MM.1S (cell line): ENCODE results near the gene PAGE4.

Experiments
- DNase-seq: peaks from one replicate; pipeline ENCODE4 v3.0.0-alpha.2; 2015
- H2AFZ ChIP-seq: fragments of 300-600 bp; sonication (generic); 2 replicates; pipeline ENCODE4 v1.6.0; 2016; ENCODE audit warnings: antibody characterized with exemption, low read length
- H3F3A ChIP-seq: fragments of 300-600 bp; sonication (generic); 2 replicates; pipeline ENCODE4 v1.6.1; 2016; ENCODE audit warnings: mild to moderate bottlenecking, antibody characterized with exemption, low read length, moderate library complexity, mixed read lengths; ENCODE audit not compliant: insufficient read depth
- H3K27ac ChIP-seq: fragments of 300-600 bp; sonication (generic); 2 replicates; pipeline ENCODE4 v1.5.1; 2016; ENCODE audit warnings: mild to moderate bottlenecking, low read length
- H3K27me3 ChIP-seq: fragments of 300-600 bp; sonication (generic); replicated peaks from 2 replicates; pipeline ENCODE4 v1.6.0; 2016; ENCODE audit warnings: low read length; ENCODE audit not compliant: insufficient read depth
- H3K36me3 ChIP-seq: fragments of 300-600 bp; sonication (generic); replicated peaks from 2 replicates; pipeline ENCODE4 v1.6.1; 2016; ENCODE audit warnings: mild to moderate bottlenecking, low read length, mixed read lengths; ENCODE audit not compliant: insufficient read depth
- H3K4me1 ChIP-seq: fragments of 300-600 bp; sonication (generic); 2 replicates; pipeline ENCODE4 v1.6.1; 2016; ENCODE audit warnings: low read length, mixed read lengths
- H3K4me2 ChIP-seq: fragments of 300-600 bp; sonication (generic); 2 replicates; pipeline ENCODE4 v1.6.0; 2016; ENCODE audit warnings: low read depth, low read length
- H3K4me3 ChIP-seq: fragments of 300-600 bp; sonication (generic); 2 replicates; pipeline ENCODE4 v1.5.1; 2016; ENCODE audit warnings: low read length, mixed read lengths
- H3K79me2 ChIP-seq: fragments of 300-600 bp; sonication (generic); 2 replicates; pipeline ENCODE4 v1.6.1; 2016; ENCODE audit warnings: mixed run types, low read length, mixed read lengths
- H3K9ac ChIP-seq: fragments of 300-600 bp; sonication (generic); 2 replicates; pipeline ENCODE4 v1.6.1; 2016; ENCODE audit warnings: low read length, mixed read lengths
- H3K9me2 ChIP-seq: fragments of 300-600 bp; sonication (generic); replicated peaks from 2 replicates; pipeline ENCODE4 v1.6.1; 2016; ENCODE audit warnings: mild to moderate bottlenecking, low read length, mixed read lengths; ENCODE audit not compliant: insufficient read depth
- H3K9me3 ChIP-seq: fragments of 300-600 bp; sonication (generic); replicated peaks from 2 replicates; pipeline ENCODE4 v1.6.1; 2016; ENCODE audit warnings: mild to moderate bottlenecking, low read length, mixed read lengths; ENCODE audit not compliant: insufficient read depth
- H4K20me1 ChIP-seq: fragments of 300-600 bp; sonication (generic); 2 replicates; pipeline ENCODE4 v1.6.1; 2016; ENCODE audit warnings: mild to moderate bottlenecking, low read length, moderate library complexity, mixed read lengths; ENCODE audit not compliant: insufficient read depth
- CTCF ChIP-seq: fragments of 300-600 bp; sonication (generic); IDR thresholded peaks from 2 replicates; pipeline ENCODE4 v1.5.1; 2016; ENCODE audit warnings: antibody characterized with exemption, low read length, mixed read lengths
- EZH2 ChIP-seq: fragments of 300-600 bp; sonication (generic); optimal IDR thresholded peaks from 2 replicates; pipeline ENCODE3; 2017; ENCODE audit warnings: low read depth, mild to moderate bottlenecking, antibody characterized with exemption, low read length, mixed read lengths
- EZH2phosphoT487 ChIP-seq: fragments of 300-600 bp; sonication (generic); IDR thresholded peaks from 2 replicates; pipeline ENCODE4 v1.6.1; 2018; ENCODE audit warnings: antibody characterized with exemption, low read length

PAGE4 gene

DNA sequence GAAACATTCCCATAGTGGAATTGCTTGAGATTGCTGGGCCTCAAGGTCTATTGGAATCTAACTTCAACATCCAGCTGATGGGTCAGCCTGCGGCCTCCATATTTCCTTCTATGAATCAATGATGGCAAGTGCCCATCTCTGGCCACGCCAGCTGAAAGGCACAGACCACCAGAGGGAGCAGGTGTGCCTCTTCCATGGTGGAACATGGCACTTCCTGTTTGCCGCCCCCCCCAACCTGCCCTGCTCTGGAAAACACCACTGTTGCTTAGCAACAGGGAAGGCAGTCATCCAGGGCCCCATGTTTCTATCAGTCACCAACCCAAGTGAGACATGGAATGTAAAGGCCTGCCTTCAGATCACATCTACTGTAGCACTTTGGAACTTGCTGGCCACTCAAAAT lies 11.6 kb downstream of the PAGE4 start:
- no peak overlapping the region for H3K9ac ChIP-seq
- no peaks in the 10 kb centered on the region for H3K79me2 ChIP-seq
- no peak overlapping the region for H2AFZ ChIP-seq
- peak; percentile 46 for DNase-seq
- H3K4me1 ChIP-seq, result no peaks in the 10 kb centered on the region
- no peaks in the 10 kb centered on the region for H4K20me1 ChIP-seq
- TF ChIP-seq EZH2phosphoT487, result no peak
- peak; percentile 49 for TF ChIP-seq CTCF
- no peak for TF ChIP-seq EZH2
- no peak overlapping the region for H3K27ac ChIP-seq
- H3K36me3 ChIP-seq, result no peaks in the 10 kb centered on the region
- H3K4me2 ChIP-seq, result no peak overlapping the region
- no peaks in the 10 kb centered on the region for H3K9me3 ChIP-seq
- no peaks in the 10 kb centered on the region for H3F3A ChIP-seq
- H3K9me2 ChIP-seq, result no peaks in the 10 kb centered on the region
- H3K4me3 ChIP-seq, result no peak overlapping the region
- no peaks in the 10 kb centered on the region for H3K27me3 ChIP-seq

- H3K9me3 ChIP-seq, result no peaks in the 10 kb centered on the region
- no peaks in the 10 kb centered on the region for H4K20me1 ChIP-seq
- H3K4me2 ChIP-seq, result no peak overlapping the region
- no peaks in the 10 kb centered on the region for H3F3A ChIP-seq
- H3K9ac ChIP-seq, result no peak overlapping the region
- DNase-seq, result no peak
- no peaks in the 10 kb centered on the region for H3K27me3 ChIP-seq
- no peaks in the 10 kb centered on the region for H3K36me3 ChIP-seq
- 0 out of 2 replicates have a peak, but pooled peaks cover 4% of the 10 kb centered on the region for H3K4me1 ChIP-seq
- H2AFZ ChIP-seq, result no peak overlapping the region
- TF ChIP-seq EZH2 (no peak), EZH2phosphoT487 (no peak), CTCF (no peak)
- no peaks in the 10 kb centered on the region for H3K79me2 ChIP-seq
- H3K4me3 ChIP-seq, result no peak overlapping the region
- H3K27ac ChIP-seq, result no peak overlapping the region
- H3K9me2 ChIP-seq, result no peaks in the 10 kb centered on the region
These were observed 13.5 kb downstream of the PAGE4 start for GRCh38 chrX:49842621-49843020.

DNA sequence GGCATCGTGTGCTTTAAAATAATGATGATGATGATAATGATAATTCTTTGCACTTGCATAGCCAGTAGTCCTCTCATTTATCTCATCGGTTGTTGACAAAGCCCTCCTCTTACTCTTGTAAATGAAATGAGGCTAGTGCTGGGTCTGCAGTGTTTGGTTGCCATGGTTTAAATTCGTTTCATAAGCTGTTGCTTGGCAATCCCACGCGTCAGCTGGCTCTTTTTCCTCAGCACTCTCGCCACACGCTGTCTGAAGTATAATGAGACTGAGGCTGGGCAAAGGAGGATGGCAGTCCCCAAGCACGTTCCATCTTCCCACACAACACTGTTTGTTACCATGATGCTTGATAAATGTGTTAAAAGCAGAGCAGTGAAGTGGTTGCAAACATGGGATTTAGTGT lies 15.5 kb downstream of the PAGE4 start:
- Histone ChIP-seq H3K9ac (no peak overlapping the region), H3K9me3 (no peaks in the 10 kb centered on the region), H3K4me3 (no peak overlapping the region), H3K36me3 (no peaks in the 10 kb centered on the region), H3K9me2 (no peaks in the 10 kb centered on the region), H3K4me1 (peaks cover 14% of the 10 kb centered on the region; the same call in 1 of the 2 replicates), H3K79me2 (no peaks in the 10 kb centered on the region), H3K27ac (no peak overlapping the region), H3K4me2 (no peak overlapping the region), H3K27me3 (no peaks in the 10 kb centered on the region), H2AFZ (no peak overlapping the region), H3F3A (peaks cover 2% of the 10 kb centered on the region; the same call in 1 of the 2 replicates), H4K20me1 (no peaks in the 10 kb centered on the region)
- no peak for DNase-seq
- TF ChIP-seq EZH2, result no peak
- no peak for TF ChIP-seq CTCF
- TF ChIP-seq EZH2phosphoT487, result no peak
